Measurements from ENCODE around the gene AK5.
A peak's percentile ranks its signal among the peaks of the same experiment; 100 is the strongest.
"Not testable (repeated sequence)": the region's sequence is repeated elsewhere in the genome, so short reads cannot be mapped to it uniquely, and the experiment has no call there.

AK5 gene

DNA sequence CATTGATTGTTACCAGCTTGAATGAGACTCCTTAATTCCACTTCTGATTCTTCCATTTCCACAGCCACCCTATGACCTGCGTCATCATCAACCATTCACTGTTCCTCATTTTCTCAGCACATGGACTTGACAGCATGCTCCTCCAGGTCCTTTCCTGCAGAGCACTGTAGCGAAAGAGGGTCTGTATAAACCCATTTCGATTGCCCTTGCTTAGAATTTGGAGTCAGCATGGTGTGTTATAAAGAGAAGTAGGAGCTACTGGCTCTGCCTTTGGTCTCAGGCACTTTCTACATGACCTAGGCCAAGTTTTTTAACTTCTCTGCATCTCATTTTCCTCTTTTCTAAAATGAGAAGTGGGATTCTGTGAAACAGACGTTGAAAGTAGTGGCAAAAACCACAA, 133.8 kb downstream of the AK5 start:
- no peak overlapping the region for H3K27ac ChIP-seq
- no peak for TF ChIP-seq ZFX (IDR thresholded peaks at IDR 0.05; ENCODE audit: borderline replicate concordance)
- TF ChIP-seq, protein P1, sequence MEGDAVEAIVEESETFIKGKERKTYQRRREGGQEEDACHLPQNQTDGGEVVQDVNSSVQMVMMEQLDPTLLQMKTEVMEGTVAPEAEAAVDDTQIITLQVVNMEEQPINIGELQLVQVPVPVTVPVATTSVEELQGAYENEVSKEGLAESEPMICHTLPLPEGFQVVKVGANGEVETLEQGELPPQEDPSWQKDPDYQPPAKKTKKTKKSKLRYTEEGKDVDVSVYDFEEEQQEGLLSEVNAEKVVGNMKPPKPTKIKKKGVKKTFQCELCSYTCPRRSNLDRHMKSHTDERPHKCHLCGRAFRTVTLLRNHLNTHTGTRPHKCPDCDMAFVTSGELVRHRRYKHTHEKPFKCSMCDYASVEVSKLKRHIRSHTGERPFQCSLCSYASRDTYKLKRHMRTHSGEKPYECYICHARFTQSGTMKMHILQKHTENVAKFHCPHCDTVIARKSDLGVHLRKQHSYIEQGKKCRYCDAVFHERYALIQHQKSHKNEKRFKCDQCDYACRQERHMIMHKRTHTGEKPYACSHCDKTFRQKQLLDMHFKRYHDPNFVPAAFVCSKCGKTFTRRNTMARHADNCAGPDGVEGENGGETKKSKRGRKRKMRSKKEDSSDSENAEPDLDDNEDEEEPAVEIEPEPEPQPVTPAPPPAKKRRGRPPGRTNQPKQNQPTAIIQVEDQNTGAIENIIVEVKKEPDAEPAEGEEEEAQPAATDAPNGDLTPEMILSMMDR (IDR thresholded peaks at IDR 0.05): no peak

DNA sequence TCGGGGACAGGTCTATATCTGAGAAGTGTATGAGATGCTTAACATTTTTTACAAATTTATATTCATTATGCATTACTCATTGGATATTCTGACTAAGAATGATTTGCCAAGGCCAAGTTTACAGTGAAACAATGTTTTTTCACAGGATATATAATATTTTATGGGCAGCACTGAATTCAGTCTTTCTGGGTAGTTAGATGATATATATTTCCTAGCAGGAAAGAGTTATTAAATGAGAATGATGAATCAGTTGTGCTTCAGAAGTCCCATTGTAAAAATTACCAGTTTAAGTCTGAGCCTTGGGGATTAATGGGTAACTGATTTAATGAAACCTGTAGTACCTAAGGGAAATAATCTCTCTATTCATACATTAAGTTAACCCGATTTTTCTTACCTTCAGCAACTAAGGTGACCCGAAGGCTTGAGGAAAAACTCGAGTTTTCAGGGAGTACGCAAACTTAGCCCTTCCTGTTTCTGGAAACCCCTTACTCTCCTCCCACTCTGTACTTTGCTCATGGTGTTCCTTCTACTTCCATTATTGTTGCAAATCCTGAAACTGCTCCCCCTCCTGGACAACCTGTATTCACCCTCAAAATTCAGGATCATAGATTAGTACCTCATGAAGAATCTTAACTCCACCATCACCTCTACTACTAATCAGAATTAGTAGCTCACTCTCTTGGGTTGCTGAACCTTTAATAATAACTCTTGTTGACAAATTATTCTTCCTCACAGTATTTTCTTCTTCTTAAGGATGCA, 135.1 kb downstream of the AK5 start:
- no peak overlapping the region for H3K27ac ChIP-seq
- TF ChIP-seq, protein P1 (IDR thresholded peaks at IDR 0.05): peak; percentile 70
- TF ChIP-seq ZFX (IDR thresholded peaks at IDR 0.05; ENCODE audit: borderline replicate concordance): no peak

DNA sequence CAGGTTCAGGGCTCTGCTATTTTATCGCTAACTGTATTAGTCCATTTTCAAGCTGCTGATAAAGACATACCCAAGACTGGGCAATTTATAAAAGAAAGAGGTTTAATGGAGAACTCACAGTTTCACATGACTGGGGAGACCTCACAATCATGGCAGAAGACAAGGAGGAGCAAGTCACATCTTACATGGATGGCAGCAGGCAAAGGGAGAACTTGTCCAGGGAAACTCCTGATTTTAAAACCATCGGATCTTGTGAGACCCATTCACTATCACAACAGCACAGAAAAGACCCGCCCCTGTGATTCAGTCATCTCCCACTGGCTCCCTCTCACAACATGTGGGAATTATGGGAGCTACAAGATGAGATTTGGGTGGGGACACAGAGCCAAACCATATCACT, 136.2 kb downstream of the AK5 start:
- H3K27ac ChIP-seq: not testable (repeated sequence)

DNA sequence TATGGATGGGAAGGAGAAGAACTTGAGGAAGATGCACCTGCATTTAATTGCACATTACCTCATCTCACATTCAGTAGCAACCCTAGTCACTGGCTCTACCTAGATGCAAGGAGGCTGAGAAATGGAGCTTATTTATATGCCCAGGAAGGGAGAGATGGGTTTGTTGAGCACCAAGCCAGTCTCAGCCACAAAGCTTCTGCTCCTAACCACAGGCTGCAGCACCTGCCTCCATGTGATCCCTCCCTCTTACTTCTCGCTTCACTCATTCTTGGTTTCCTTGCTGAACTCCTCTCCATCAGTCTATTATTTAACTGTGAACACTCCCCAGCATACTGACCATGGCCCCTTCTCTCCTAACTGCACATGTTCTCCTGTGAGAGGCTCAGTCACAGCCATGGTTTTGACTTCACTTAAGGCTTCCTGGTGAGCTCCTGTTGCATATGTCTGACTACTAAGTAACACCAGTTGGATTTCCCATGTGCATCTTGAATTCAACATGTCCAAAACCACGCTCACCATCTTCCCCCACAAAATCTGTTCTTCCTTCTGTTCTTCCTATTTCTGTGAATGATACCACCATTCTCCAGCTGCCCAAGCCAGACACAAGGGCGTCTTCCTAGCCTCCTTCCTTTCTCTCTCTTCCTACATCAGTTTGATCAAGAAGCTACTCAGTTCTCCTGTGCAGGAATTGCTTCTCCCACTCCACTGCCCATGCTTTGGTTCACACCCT, 139.8 kb downstream of the AK5 start:
- TF ChIP-seq ZFX (IDR thresholded peaks at IDR 0.05; ENCODE audit: borderline replicate concordance): no peak
- TF ChIP-seq, protein P1 (IDR thresholded peaks at IDR 0.05): no peak
- no peak overlapping the region for H3K27ac ChIP-seq

GRCh38 chr1:77424236-77424635, 142.4 kb downstream of the AK5 start:
- no peak overlapping the region for H3K27ac ChIP-seq
- TF ChIP-seq, protein P1 (IDR thresholded peaks at IDR 0.05): no peak
- no peak for TF ChIP-seq ZFX (IDR thresholded peaks at IDR 0.05; ENCODE audit: borderline replicate concordance)

DNA sequence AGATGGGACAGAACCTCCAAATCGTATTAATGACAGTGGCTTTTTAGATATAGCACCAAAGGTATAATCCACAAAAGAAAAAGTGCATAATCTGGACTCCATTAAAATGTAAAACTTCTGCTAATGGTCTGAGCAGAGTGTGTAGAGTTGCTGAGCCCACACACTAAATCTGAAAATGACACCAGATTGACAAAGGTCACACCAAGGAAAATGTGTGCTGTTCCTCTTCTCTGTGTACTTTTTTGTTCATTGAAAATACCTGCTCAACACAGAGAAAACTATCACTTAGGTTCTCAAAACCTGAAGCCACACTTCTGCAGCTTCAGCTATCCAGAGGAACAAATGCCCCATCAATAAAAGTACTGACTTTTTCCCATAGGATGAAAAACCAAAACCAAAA, 146.2 kb downstream of the AK5 start:
- H3K27ac ChIP-seq: no peak overlapping the region
- TF ChIP-seq ZFX (IDR thresholded peaks at IDR 0.05; ENCODE audit: borderline replicate concordance): no peak
- TF ChIP-seq, protein P1 (IDR thresholded peaks at IDR 0.05): no peak

- TF ChIP-seq ZFX (IDR thresholded peaks at IDR 0.05; ENCODE audit: borderline replicate concordance): no peak
- TF ChIP-seq, protein P1 (IDR thresholded peaks at IDR 0.05): no peak
- H3K27ac ChIP-seq: no peak overlapping the region
These were observed 149.3 kb downstream of the AK5 start for GRCh38 chr1:77430966-77431690.

Measured in 22Rv1 (cell line).